ENCODE results near the gene CLDN4.
"Not testable (repeated sequence)": the region's sequence is repeated elsewhere in the genome, so short reads cannot be mapped to it uniquely, and the experiment has no call there.

DNA sequence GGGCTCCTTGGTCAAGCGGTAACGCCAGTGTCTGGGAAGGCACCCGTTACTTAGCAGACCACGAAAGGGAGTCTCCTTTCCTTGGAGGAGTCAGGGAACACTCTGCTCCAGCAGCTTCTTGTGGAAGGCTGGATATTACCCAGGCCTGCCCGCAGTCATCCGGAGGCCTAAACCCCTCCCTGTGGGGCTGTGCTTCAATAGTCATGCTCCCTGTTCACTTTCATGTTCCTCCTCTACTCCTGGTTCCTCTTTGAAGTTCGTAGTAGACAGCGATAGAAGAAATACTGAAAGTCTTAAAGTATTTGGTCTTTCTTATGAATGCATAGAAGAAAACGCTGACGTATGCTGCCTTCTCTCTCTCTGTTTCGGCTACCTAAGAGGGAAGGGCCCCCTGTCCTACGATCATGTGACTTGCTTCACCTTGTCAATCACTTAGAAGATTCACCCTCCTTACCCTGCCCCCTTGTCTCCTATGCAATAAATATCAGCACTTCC is 15.0 kb downstream of the CLDN4 start:
- TF ChIP-seq CBX3 (IDR thresholded peaks at IDR 0.05; ENCODE audit: low read depth); POLR2AphosphoS5 (IDR thresholded peaks at IDR 0.05; ENCODE audit: low read depth, low read length); SP1 (IDR thresholded peaks at IDR 0.05; ENCODE audit: low read depth); POLR2A (IDR thresholded peaks at IDR 0.05; ENCODE audit: borderline replicate concordance, extremely low read depth, insufficient read depth, insufficient read length); EZH2 (IDR thresholded peaks at IDR 0.05); EZH2phosphoT487 (IDR thresholded peaks at IDR 0.05; ENCODE audit: borderline replicate concordance); YY1 (IDR thresholded peaks at IDR 0.05; ENCODE audit: extremely low read depth, insufficient replicate concordance, low read depth, low read length): not testable (repeated sequence)
- TF ChIP-seq, protein P1, sequence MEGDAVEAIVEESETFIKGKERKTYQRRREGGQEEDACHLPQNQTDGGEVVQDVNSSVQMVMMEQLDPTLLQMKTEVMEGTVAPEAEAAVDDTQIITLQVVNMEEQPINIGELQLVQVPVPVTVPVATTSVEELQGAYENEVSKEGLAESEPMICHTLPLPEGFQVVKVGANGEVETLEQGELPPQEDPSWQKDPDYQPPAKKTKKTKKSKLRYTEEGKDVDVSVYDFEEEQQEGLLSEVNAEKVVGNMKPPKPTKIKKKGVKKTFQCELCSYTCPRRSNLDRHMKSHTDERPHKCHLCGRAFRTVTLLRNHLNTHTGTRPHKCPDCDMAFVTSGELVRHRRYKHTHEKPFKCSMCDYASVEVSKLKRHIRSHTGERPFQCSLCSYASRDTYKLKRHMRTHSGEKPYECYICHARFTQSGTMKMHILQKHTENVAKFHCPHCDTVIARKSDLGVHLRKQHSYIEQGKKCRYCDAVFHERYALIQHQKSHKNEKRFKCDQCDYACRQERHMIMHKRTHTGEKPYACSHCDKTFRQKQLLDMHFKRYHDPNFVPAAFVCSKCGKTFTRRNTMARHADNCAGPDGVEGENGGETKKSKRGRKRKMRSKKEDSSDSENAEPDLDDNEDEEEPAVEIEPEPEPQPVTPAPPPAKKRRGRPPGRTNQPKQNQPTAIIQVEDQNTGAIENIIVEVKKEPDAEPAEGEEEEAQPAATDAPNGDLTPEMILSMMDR (IDR thresholded peaks at IDR 0.05 in 2 of 3, conservative IDR thresholded peaks at IDR 0.05 in 1 of 3; ENCODE audit: borderline replicate concordance in 1 of 3, insufficient read depth in 1 of 3, low read depth in 2 of 3, low read length in 2 of 3), result not testable (repeated sequence)

All from HCT116 (cell line).